NCI-H2029 (cell line): ENCODE results near the gene ZNF496.
"Not testable (repeated sequence)": the region's sequence is repeated elsewhere in the genome, so short reads cannot be mapped to it uniquely, and the experiment has no call there.

Experiments
- DNase-seq: peaks from one replicate; lab custom pipeline; 2025; lab: John Stamatoyannopoulos, UW

The ZNF496 gene

GRCh38 chr1:247331525-247332214 lies at the start of gene ZNF496:
Gene ZNF496 (minus strand): TSS chr1:247331867. CDS start chr1:247329578, 2,289 bp downstream.
- peak; percentile 86 for DNase-seq

GRCh38 chr1:247378334-247379073 lies 46.8 kb upstream of the ZNF496 start:
- no peak for DNase-seq

GRCh38 chr1:247377656-247378055 lies 46.0 kb upstream of the ZNF496 start:
- not testable (repeated sequence) for DNase-seq

- no peak for DNase-seq
These were observed 45.0 kb upstream of the ZNF496 start for GRCh38 chr1:247376659-247377058.

GRCh38 chr1:247375747-247376146 lies 44.1 kb upstream of the ZNF496 start:
- no peak for DNase-seq

- DNase-seq = not testable (repeated sequence)
These were observed 43.1 kb upstream of the ZNF496 start for GRCh38 chr1:247374651-247375334.

- no peak for DNase-seq
These were observed 42.1 kb upstream of the ZNF496 start for GRCh38 chr1:247373721-247374141.

GRCh38 chr1:247371801-247372259 lies 40.2 kb upstream of the ZNF496 start:
- DNase-seq = no peak

- no peak for DNase-seq
These were observed 39.4 kb upstream of the ZNF496 start for GRCh38 chr1:247370786-247371732.

GRCh38 chr1:247368490-247369145 lies 37.0 kb upstream of the ZNF496 start:
- DNase-seq = no peak

- DNase-seq = no peak
These were observed 36.2 kb upstream of the ZNF496 start for GRCh38 chr1:247367786-247368422.

- no peak for DNase-seq
These were observed 35.4 kb upstream of the ZNF496 start for GRCh38 chr1:247366926-247367645.

- DNase-seq = not testable (repeated sequence)
These were observed 34.7 kb upstream of the ZNF496 start for GRCh38 chr1:247366345-247366744.

- no peak for DNase-seq
These were observed 33.4 kb upstream of the ZNF496 start for GRCh38 chr1:247365023-247365422.

- not testable (repeated sequence) for DNase-seq
These were observed 31.3 kb upstream of the ZNF496 start for GRCh38 chr1:247363000-247363399.

- no peak for DNase-seq
These were observed 30.5 kb upstream of the ZNF496 start for GRCh38 chr1:247362153-247362552.

GRCh38 chr1:247360991-247361731 lies 29.5 kb upstream of the ZNF496 start:
- no peak for DNase-seq

- DNase-seq = no peak
These were observed 28.6 kb upstream of the ZNF496 start for GRCh38 chr1:247360116-247360898.
